DND-41 (cell line): Measurements from ENCODE around the gene ZPR1.

ENCODE experiments used
- ATAC-seq: fragments of 200-7000 bp; cut with Tn5 transposase; 3 replicates; pipeline ENCODE4 v1.9.1; 2021; ENCODE audit warnings: low read depth; ENCODE audit not compliant: insufficient read depth
- DNase-seq: peaks from one replicate; pipeline ENCODE4 v3.0.0-alpha.2; 2020
- H2AFZ ChIP-seq: 2 replicates; pipeline ENCODE4 v1.6.0; 2012; ENCODE audit warnings: low read depth, low read length
- H3K27ac ChIP-seq: 2 replicates; pipeline ENCODE4 v1.5.1; 2012; ENCODE audit warnings: low read length, inconsistent platforms
- H3K27me3 ChIP-seq: fragments of 200-600 bp; sonication (generic); 2 replicates; pipeline ENCODE4 v1.6.0; 2012; ENCODE audit warnings: low read length, mild to moderate bottlenecking, inconsistent platforms; ENCODE audit not compliant: insufficient read depth, poor library complexity
- H3K36me3 ChIP-seq: 2 replicates; pipeline ENCODE4 v1.5.1; 2012; ENCODE audit warnings: low read length, inconsistent platforms; ENCODE audit not compliant: insufficient read depth
- H3K4me1 ChIP-seq: 2 replicates; pipeline ENCODE4 v1.5.1; 2012; ENCODE audit warnings: mild to moderate bottlenecking, low read length; ENCODE audit not compliant: insufficient read depth
- H3K4me2 ChIP-seq: 2 replicates; pipeline ENCODE4 v1.6.0; 2012; ENCODE audit warnings: mild to moderate bottlenecking, moderate library complexity, low read length, inconsistent platforms; ENCODE audit not compliant: insufficient read depth
- H3K4me3 ChIP-seq, 2 experiments: fragments of 200-600 bp in 1 of 2; shearing (Covaris generic) in 1 of 2; 2 replicates each; pipeline ENCODE4 v1.5.1; 2012 to 2016; ENCODE audit warnings: inconsistent platforms in 2 of 2, low read length in 2 of 2, mild to moderate bottlenecking in 2 of 2, low read depth in 1 of 2, moderate library complexity in 1 of 2
- H3K79me2 ChIP-seq: 2 replicates; pipeline ENCODE4 v1.6.0; 2012; ENCODE audit warnings: low read length, inconsistent platforms; ENCODE audit not compliant: insufficient read depth
- H3K9ac ChIP-seq: 2 replicates; pipeline ENCODE4 v1.6.0; 2012; ENCODE audit warnings: low read depth, mild to moderate bottlenecking, inconsistent platforms, low read length, moderate library complexity
- H3K9me3 ChIP-seq: 2 replicates; pipeline ENCODE4 v1.5.1; 2012; ENCODE audit warnings: low read length, moderate library complexity, mild to moderate bottlenecking, inconsistent platforms; ENCODE audit not compliant: insufficient read depth, severe bottlenecking
- H4K20me1 ChIP-seq: 2 replicates; pipeline ENCODE4 v1.6.0; 2012; ENCODE audit warnings: low read length; ENCODE audit not compliant: insufficient read depth
- CTCF ChIP-seq: IDR thresholded peaks from 2 replicates; pipeline ENCODE4 v1.5.1; 2012; ENCODE audit warnings: borderline replicate concordance, low read length, moderate library complexity, mild to moderate bottlenecking; ENCODE audit not compliant: poor library complexity, severe bottlenecking; ENCODE audit errors: extremely low read depth
- EZH2 ChIP-seq: IDR thresholded peaks from 3 replicates; pipeline ENCODE4 v1.6.1; 2012; ENCODE audit warnings: borderline replicate concordance, low read depth, mild to moderate bottlenecking, moderate library complexity, low read length, inconsistent platforms; ENCODE audit not compliant: severe bottlenecking

ZPR1 gene

GRCh38 chr11:116729501-116730240 is 58.2 kb downstream of the ZPR1 start:
- no peaks in the 10 kb centered on the region for H4K20me1 ChIP-seq
- no peaks in the 10 kb centered on the region for H3K4me1 ChIP-seq
- H3K36me3 ChIP-seq: no peaks in the 10 kb centered on the region
- no peaks in the 10 kb centered on the region for H3K9me3 ChIP-seq
- H3K27ac ChIP-seq: no peak overlapping the region
- no peak overlapping the region for H3K9ac ChIP-seq
- no peak for DNase-seq
- H2AFZ ChIP-seq: no peak overlapping the region
- H3K79me2 ChIP-seq: no peaks in the 10 kb centered on the region
- H3K4me2 ChIP-seq: no peak overlapping the region
- ATAC-seq: no peak
- H3K27me3 ChIP-seq: peaks cover 24% of the 10 kb centered on the region
- TF ChIP-seq EZH2 (no peak), CTCF (no peak)
- no peak overlapping the region for H3K4me3 ChIP-seq

- Histone ChIP-seq H3K27me3 (peaks cover 37% of the 10 kb centered on the region), H2AFZ (no peak overlapping the region), H3K4me1 (no peaks in the 10 kb centered on the region), H3K27ac (no peak overlapping the region), H3K4me2 (no peak overlapping the region), H3K36me3 (no peaks in the 10 kb centered on the region), H3K9ac (no peak overlapping the region), H4K20me1 (no peaks in the 10 kb centered on the region), H3K79me2 (no peaks in the 10 kb centered on the region), H3K4me3 (no peak overlapping the region), H3K9me3 (no peaks in the 10 kb centered on the region)
- no peak for DNase-seq
- no peak for ATAC-seq
- no peak for TF ChIP-seq CTCF
- TF ChIP-seq EZH2: no peak
Observed at GRCh38 chr11:116727990-116728389, 59.8 kb downstream of the ZPR1 start.

- H3K4me2 ChIP-seq: no peak overlapping the region
- no peak overlapping the region for H3K4me3 ChIP-seq
- no peaks in the 10 kb centered on the region for H3K4me1 ChIP-seq
- no peaks in the 10 kb centered on the region for H3K9me3 ChIP-seq
- ATAC-seq (no peak), DNase-seq (no peak)
- H3K79me2 ChIP-seq: no peaks in the 10 kb centered on the region
- no peak overlapping the region for H3K9ac ChIP-seq
- TF ChIP-seq EZH2: no peak
- TF ChIP-seq CTCF: no peak
- no peak overlapping the region for H2AFZ ChIP-seq
- peaks cover 47% of the 10 kb centered on the region for H3K27me3 ChIP-seq
- H3K27ac ChIP-seq: no peak overlapping the region
- no peaks in the 10 kb centered on the region for H3K36me3 ChIP-seq
- no peaks in the 10 kb centered on the region for H4K20me1 ChIP-seq
Observed at GRCh38 chr11:116725434-116726221, 62.2 kb downstream of the ZPR1 start.
